Adrenal gland (tissue), 5 donors: ENCODE data around the gene ADAMTSL3.

Experiments
- CTCF ChIP-seq, 6 experiments: fragments of 450-650 bp in 4 of 6; fragments of 200-600 bp in 2 of 6; sonication (generic) in 1 of 6; IDR thresholded peaks; 1 replicate in 5 of 6; 2 replicates in 1 of 6; pipeline versions ENCODE4 v1.5.1 to v1.8.0; 2016 to 2021; ENCODE audit warnings: antibody characterized with exemption in 6 of 6, mild to moderate bottlenecking in 2 of 6, moderate library complexity in 1 of 6
- POLR2A ChIP-seq, 2 donors: fragments of 450-650 bp; IDR thresholded peaks; one replicate each; pipeline ENCODE4 v1.6.1; 2017; ENCODE audit warnings: antibody characterized with exemption in 2 of 2, mild to moderate bottlenecking in 2 of 2, moderate library complexity in 1 of 2
- donor health status: DM: no; HTN: no; CAD: no.

GRCh38 chr15:83940136-83940535 is 286.2 kb downstream of the ADAMTSL3 start:
- TF ChIP-seq CTCF (IDR thresholded peaks at IDR 0.05) (no peak), POLR2A (IDR thresholded peaks at IDR 0.05) (no peak)
